ENCODE data around the gene DLGAP1.

The DLGAP1 gene

GRCh38 chr18:4267641-4268040 is 187.5 kb downstream of the DLGAP1 start:
- H3K4me1 ChIP-seq (ENCODE audit: control insufficient read depth, insufficient read depth, low read length, unreplicated experiment) = no peaks in the 10 kb centered on the region
- H3K27me3 ChIP-seq (ENCODE audit: insufficient read depth, low read length) = no peaks in the 10 kb centered on the region
- H3K79me2 ChIP-seq (ENCODE audit: control insufficient read depth, insufficient read depth, low read length, unreplicated experiment) = no peaks in the 10 kb centered on the region
- no peak overlapping the region for H3K4me3 ChIP-seq (ENCODE audit: low read depth, low read length)
- no peak overlapping the region for H2AFZ ChIP-seq (ENCODE audit: low read length, unreplicated experiment)
- H3K27ac ChIP-seq (ENCODE audit: low read depth, low read length) = no peak overlapping the region
- no peaks in the 10 kb centered on the region for H3K36me3 ChIP-seq (ENCODE audit: insufficient read depth, low read length)

DNA sequence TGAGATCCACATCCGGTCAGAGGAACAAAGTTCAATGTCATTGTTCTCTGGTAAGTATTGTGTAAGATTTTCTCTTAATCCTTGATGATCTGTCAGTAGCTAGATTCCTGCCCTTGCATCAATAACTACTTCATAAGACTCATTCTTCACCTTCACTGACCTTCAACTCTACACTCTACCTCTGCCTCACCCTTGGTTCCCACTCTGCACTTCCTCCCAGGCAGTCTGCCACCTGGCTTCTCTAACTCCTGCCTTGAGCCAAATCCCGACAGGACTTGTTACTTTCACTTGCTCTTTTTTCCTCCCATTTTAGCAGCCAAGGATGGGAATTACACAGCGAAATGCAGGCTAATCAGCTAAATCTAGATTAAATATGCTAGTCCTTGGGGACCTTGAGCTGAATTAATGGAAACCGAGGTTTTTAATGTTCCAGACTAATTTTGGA is 190.7 kb downstream of the DLGAP1 start:
- H2AFZ ChIP-seq (ENCODE audit: low read length, unreplicated experiment) = no peak overlapping the region
- no peaks in the 10 kb centered on the region for H3K4me1 ChIP-seq (ENCODE audit: control insufficient read depth, insufficient read depth, low read length, unreplicated experiment)
- no peaks in the 10 kb centered on the region for H3K79me2 ChIP-seq (ENCODE audit: control insufficient read depth, insufficient read depth, low read length, unreplicated experiment)
- no peak overlapping the region for H3K4me3 ChIP-seq (ENCODE audit: low read depth, low read length)
- H3K36me3 ChIP-seq (ENCODE audit: insufficient read depth, low read length) = no peaks in the 10 kb centered on the region
- H3K27ac ChIP-seq (ENCODE audit: low read depth, low read length) = no peak overlapping the region
- H3K27me3 ChIP-seq (ENCODE audit: insufficient read depth, low read length) = no peaks in the 10 kb centered on the region

DNA sequence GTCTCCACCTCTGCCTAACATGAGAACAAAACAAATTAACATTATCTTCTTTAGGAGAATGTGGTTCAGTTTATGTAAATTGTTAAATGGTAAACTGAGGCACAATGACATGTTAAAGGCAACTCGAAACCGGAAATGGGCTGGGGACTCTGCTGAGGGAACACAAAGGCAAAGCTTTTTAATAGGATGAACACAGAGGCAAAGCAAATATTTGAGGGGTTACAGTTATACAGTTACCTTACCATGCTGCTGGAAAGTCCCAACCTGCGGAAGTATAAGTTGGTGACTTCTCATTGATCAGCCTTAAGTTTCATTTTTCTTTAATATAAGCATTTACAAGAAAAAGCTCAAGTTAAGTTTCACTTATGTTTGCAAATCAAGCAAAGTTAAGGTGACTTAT is 195.0 kb downstream of the DLGAP1 start:
- Histone ChIP-seq H3K4me1 (ENCODE audit: control insufficient read depth, insufficient read depth, low read length, unreplicated experiment) (no peaks in the 10 kb centered on the region), H3K27me3 (ENCODE audit: insufficient read depth, low read length) (no peaks in the 10 kb centered on the region), H3K36me3 (ENCODE audit: insufficient read depth, low read length) (no peaks in the 10 kb centered on the region), H2AFZ (ENCODE audit: low read length, unreplicated experiment) (no peak overlapping the region), H3K27ac (ENCODE audit: low read depth, low read length) (no peak overlapping the region), H3K4me3 (ENCODE audit: low read depth, low read length) (no peak overlapping the region), H3K79me2 (ENCODE audit: control insufficient read depth, insufficient read depth, low read length, unreplicated experiment) (no peaks in the 10 kb centered on the region)

- Histone ChIP-seq H3K36me3 (ENCODE audit: insufficient read depth, low read length) (no peaks in the 10 kb centered on the region), H3K4me3 (ENCODE audit: low read depth, low read length) (no peak overlapping the region), H3K27ac (ENCODE audit: low read depth, low read length) (no peak overlapping the region), H3K27me3 (ENCODE audit: insufficient read depth, low read length) (no peaks in the 10 kb centered on the region), H3K4me1 (ENCODE audit: control insufficient read depth, insufficient read depth, low read length, unreplicated experiment) (no peaks in the 10 kb centered on the region), H3K79me2 (ENCODE audit: control insufficient read depth, insufficient read depth, low read length, unreplicated experiment) (no peaks in the 10 kb centered on the region), H2AFZ (ENCODE audit: low read length, unreplicated experiment) (no peak overlapping the region)
These were observed 198.2 kb downstream of the DLGAP1 start for GRCh38 chr18:4256766-4257417.

DNA sequence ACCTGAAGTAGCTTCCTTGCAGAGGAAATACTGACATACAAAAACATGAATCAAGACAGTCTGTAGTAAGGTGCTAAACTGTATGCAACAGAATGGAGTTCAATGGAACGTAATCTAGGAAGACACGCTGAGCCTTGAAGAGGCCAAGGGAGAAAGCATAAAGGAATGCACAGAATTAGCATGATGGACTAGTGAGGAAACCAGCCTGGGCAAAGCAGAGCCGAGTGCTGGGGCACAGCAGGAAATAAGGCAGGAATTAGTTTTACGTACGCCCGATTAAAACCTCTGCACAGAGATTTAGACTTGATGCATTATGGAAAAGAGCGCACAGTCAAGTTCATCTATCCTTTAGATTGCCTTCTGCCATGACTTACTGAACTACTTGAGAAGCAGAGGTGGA is 200.3 kb downstream of the DLGAP1 start:
- Histone ChIP-seq H2AFZ (ENCODE audit: low read length, unreplicated experiment) (no peak overlapping the region), H3K27me3 (ENCODE audit: insufficient read depth, low read length) (no peaks in the 10 kb centered on the region), H3K27ac (ENCODE audit: low read depth, low read length) (no peak overlapping the region), H3K4me1 (ENCODE audit: control insufficient read depth, insufficient read depth, low read length, unreplicated experiment) (no peaks in the 10 kb centered on the region), H3K79me2 (ENCODE audit: control insufficient read depth, insufficient read depth, low read length, unreplicated experiment) (no peaks in the 10 kb centered on the region), H3K4me3 (ENCODE audit: low read depth, low read length) (no peak overlapping the region), H3K36me3 (ENCODE audit: insufficient read depth, low read length) (no peaks in the 10 kb centered on the region)

DNA sequence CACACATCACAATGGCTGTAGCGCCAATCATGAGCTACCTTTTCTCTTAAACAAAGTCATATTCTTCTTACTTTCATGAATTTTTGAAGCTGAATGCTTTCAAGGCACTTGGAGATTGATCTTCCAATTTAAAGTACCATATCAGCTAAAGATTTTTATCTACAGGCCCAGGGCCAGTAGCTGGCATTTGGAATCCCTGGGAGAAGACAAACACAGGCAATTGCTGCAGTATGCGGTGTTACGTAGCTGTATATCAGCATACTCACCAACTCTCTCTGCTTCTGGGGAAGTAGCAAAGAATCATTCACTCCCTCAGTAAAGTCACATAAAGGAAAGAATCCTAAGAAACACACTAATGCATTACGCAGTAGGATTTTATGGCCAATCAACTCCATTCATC is 202.3 kb downstream of the DLGAP1 start:
- Histone ChIP-seq H2AFZ (ENCODE audit: low read length, unreplicated experiment) (no peak overlapping the region), H3K27me3 (ENCODE audit: insufficient read depth, low read length) (no peaks in the 10 kb centered on the region), H3K27ac (ENCODE audit: low read depth, low read length) (no peak overlapping the region), H3K79me2 (ENCODE audit: control insufficient read depth, insufficient read depth, low read length, unreplicated experiment) (no peaks in the 10 kb centered on the region), H3K36me3 (ENCODE audit: insufficient read depth, low read length) (no peaks in the 10 kb centered on the region), H3K4me1 (ENCODE audit: control insufficient read depth, insufficient read depth, low read length, unreplicated experiment) (no peaks in the 10 kb centered on the region), H3K4me3 (ENCODE audit: low read depth, low read length) (no peak overlapping the region)

DNA sequence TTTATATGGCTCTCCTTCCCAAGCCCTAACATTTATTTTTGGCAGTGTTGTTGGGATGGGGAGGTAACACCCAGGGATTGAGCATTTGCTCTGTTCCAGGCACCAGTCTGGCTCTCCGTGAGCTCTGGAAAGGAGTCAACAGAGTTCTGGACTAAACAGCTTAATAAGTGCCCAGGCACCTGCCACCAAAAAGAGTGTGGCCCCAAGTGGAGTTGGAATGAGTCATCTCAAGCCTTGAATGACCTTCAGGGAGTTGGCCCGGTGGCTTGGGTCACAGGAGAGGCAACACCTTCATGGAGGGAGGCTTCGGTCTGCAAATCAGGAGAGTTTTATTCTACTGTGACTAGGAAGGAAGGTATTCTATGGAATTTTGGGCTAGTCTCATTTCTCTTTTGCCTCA is 203.2 kb downstream of the DLGAP1 start:
- H3K4me1 ChIP-seq (ENCODE audit: control insufficient read depth, insufficient read depth, low read length, unreplicated experiment) = no peaks in the 10 kb centered on the region
- no peak overlapping the region for H2AFZ ChIP-seq (ENCODE audit: low read length, unreplicated experiment)
- H3K4me3 ChIP-seq (ENCODE audit: low read depth, low read length) = no peak overlapping the region
- no peaks in the 10 kb centered on the region for H3K36me3 ChIP-seq (ENCODE audit: insufficient read depth, low read length)
- no peaks in the 10 kb centered on the region for H3K79me2 ChIP-seq (ENCODE audit: control insufficient read depth, insufficient read depth, low read length, unreplicated experiment)
- no peak overlapping the region for H3K27ac ChIP-seq (ENCODE audit: low read depth, low read length)
- no peaks in the 10 kb centered on the region for H3K27me3 ChIP-seq (ENCODE audit: insufficient read depth, low read length)

DNA sequence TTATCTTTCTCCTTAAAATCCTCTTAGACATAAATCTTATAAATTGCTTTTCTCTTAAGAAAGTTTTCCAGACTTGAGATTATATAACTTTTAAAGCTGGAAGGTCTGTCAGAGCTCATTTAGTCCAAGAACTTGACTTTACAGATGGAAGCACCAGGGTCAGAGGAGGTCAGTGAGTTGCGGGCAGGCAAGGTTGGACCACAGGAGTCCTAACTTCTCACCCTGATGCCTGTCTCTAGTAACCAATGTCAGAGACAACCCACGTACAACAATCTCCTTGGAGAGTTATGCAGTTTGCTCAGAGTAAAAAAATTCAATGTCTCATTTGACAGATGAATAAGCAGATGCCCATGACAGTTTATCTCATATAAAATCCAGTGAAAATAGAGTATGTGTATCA is 203.9 kb downstream of the DLGAP1 start:
- no peak overlapping the region for H2AFZ ChIP-seq (ENCODE audit: low read length, unreplicated experiment)
- H3K79me2 ChIP-seq (ENCODE audit: control insufficient read depth, insufficient read depth, low read length, unreplicated experiment) = no peaks in the 10 kb centered on the region
- no peak overlapping the region for H3K4me3 ChIP-seq (ENCODE audit: low read depth, low read length)
- H3K27me3 ChIP-seq (ENCODE audit: insufficient read depth, low read length) = no peaks in the 10 kb centered on the region
- no peak overlapping the region for H3K27ac ChIP-seq (ENCODE audit: low read depth, low read length)
- no peaks in the 10 kb centered on the region for H3K36me3 ChIP-seq (ENCODE audit: insufficient read depth, low read length)
- no peaks in the 10 kb centered on the region for H3K4me1 ChIP-seq (ENCODE audit: control insufficient read depth, insufficient read depth, low read length, unreplicated experiment)

DNA sequence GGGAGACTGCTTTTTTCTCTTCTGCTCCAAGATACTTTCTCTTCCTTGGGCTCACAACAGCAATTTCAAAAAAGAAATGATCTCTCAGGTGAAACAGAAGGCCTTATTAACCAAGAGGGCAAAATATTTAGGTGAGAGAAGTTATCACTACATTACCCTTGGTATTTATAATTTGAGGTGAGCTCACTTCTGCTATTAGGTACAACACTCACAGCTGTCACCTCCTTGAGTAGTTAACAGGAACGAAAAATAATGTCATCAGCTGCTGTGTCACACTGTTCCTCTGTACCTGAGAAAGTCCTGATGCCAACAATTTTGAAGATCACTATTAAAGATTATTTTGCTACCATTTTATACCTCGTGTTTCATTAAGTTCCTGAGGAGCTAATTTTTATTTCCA is 205.0 kb downstream of the DLGAP1 start:
- no peak overlapping the region for H3K27ac ChIP-seq (ENCODE audit: low read depth, low read length)
- H2AFZ ChIP-seq (ENCODE audit: low read length, unreplicated experiment) = no peak overlapping the region
- H3K36me3 ChIP-seq (ENCODE audit: insufficient read depth, low read length) = no peaks in the 10 kb centered on the region
- H3K79me2 ChIP-seq (ENCODE audit: control insufficient read depth, insufficient read depth, low read length, unreplicated experiment) = no peaks in the 10 kb centered on the region
- no peak overlapping the region for H3K4me3 ChIP-seq (ENCODE audit: low read depth, low read length)
- H3K27me3 ChIP-seq (ENCODE audit: insufficient read depth, low read length) = no peaks in the 10 kb centered on the region
- H3K4me1 ChIP-seq (ENCODE audit: control insufficient read depth, insufficient read depth, low read length, unreplicated experiment) = no peaks in the 10 kb centered on the region

- H3K27me3 ChIP-seq (ENCODE audit: insufficient read depth, low read length) = no peaks in the 10 kb centered on the region
- no peaks in the 10 kb centered on the region for H3K36me3 ChIP-seq (ENCODE audit: insufficient read depth, low read length)
- no peaks in the 10 kb centered on the region for H3K4me1 ChIP-seq (ENCODE audit: control insufficient read depth, insufficient read depth, low read length, unreplicated experiment)
- no peak overlapping the region for H3K4me3 ChIP-seq (ENCODE audit: low read depth, low read length)
- no peak overlapping the region for H3K27ac ChIP-seq (ENCODE audit: low read depth, low read length)
- H2AFZ ChIP-seq (ENCODE audit: low read length, unreplicated experiment) = no peak overlapping the region
- no peaks in the 10 kb centered on the region for H3K79me2 ChIP-seq (ENCODE audit: control insufficient read depth, insufficient read depth, low read length, unreplicated experiment)
These were observed 206.4 kb downstream of the DLGAP1 start for GRCh38 chr18:4248686-4249085.

DNA sequence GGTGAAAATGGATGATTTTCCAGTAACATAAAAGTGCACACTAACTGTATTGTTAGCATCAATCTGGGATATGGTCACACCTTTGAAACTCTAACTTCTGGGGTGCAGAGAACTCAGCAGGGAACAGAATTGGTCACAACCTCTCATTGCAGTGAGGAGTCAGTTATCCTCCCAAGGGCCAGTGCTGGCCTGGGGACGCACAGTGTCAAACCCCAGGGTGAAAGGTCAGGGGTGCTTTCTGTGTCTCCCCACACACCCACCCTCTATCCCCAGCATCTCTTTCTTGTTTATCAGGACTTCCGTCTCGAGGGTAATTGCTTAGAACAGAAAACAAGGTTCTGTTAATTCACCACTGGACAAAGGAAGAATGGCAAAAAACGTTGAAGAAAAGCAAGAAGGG is 208.7 kb downstream of the DLGAP1 start:
- Histone ChIP-seq H3K79me2 (ENCODE audit: control insufficient read depth, insufficient read depth, low read length, unreplicated experiment) (no peaks in the 10 kb centered on the region), H2AFZ (ENCODE audit: low read length, unreplicated experiment) (no peak overlapping the region), H3K4me3 (ENCODE audit: low read depth, low read length) (no peak overlapping the region), H3K27ac (ENCODE audit: low read depth, low read length) (no peak overlapping the region), H3K36me3 (ENCODE audit: insufficient read depth, low read length) (no peaks in the 10 kb centered on the region), H3K4me1 (ENCODE audit: control insufficient read depth, insufficient read depth, low read length, unreplicated experiment) (no peaks in the 10 kb centered on the region), H3K27me3 (ENCODE audit: insufficient read depth, low read length) (no peaks in the 10 kb centered on the region)
